ENCODE measurements around the gene PPP4R1. TPM values are rescaled to one million over a fixed set of nuclear protein-coding genes. Genes with fewer than 3 reads are reported as not detected.

The PPP4R1 gene
- total RNA-seq, 1 donor from 2014 or later, result 131 TPM

DNA sequence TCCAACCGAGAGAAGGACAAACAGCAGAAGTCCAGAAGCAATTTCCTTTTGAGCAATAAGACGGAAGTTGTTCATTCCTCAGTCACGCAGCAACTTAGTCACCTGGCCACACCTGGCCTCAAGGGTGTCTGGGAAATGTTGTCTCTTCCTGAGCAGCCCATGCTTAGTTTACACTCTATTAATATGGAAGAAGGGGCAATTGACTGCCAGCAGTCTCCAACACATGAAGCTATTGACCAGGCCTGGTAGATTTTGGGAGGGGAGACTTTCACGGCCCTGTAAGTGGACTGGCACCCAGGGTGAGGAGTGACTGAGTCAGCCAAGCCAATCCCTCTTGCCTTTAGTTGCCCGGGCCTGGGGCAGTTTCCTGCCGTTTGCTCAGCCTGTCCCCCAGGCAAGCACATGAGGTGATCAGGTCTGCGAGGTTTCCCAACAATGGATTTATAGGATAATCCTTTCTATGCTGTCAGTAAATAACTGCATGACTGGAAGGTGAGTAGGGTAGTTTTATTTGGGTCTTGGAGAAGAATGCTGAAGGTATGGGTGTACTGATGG, 43.8 kb upstream of the PPP4R1 start:
- Mint-ChIP-seq H3K36me3 (ENCODE audit: unreplicated experiment) (no peaks in the 10 kb centered on the region), H3K9me3 (ENCODE audit: unreplicated experiment) (no peaks in the 10 kb centered on the region), H3K27ac (ENCODE audit: unreplicated experiment) (no peak overlapping the region), H3K27me3 (ENCODE audit: unreplicated experiment) (no peaks in the 10 kb centered on the region), H3K4me3 (ENCODE audit: unreplicated experiment) (no peak overlapping the region), H3K4me1 (ENCODE audit: unreplicated experiment) (peaks cover 6% of the 10 kb centered on the region)
- TF ChIP-seq, protein P1, sequence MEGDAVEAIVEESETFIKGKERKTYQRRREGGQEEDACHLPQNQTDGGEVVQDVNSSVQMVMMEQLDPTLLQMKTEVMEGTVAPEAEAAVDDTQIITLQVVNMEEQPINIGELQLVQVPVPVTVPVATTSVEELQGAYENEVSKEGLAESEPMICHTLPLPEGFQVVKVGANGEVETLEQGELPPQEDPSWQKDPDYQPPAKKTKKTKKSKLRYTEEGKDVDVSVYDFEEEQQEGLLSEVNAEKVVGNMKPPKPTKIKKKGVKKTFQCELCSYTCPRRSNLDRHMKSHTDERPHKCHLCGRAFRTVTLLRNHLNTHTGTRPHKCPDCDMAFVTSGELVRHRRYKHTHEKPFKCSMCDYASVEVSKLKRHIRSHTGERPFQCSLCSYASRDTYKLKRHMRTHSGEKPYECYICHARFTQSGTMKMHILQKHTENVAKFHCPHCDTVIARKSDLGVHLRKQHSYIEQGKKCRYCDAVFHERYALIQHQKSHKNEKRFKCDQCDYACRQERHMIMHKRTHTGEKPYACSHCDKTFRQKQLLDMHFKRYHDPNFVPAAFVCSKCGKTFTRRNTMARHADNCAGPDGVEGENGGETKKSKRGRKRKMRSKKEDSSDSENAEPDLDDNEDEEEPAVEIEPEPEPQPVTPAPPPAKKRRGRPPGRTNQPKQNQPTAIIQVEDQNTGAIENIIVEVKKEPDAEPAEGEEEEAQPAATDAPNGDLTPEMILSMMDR (IDR thresholded peaks at IDR 0.05), result no peak
- peak; percentile 70 for DNase-seq (ENCODE audit: extremely low spot score, unreplicated experiment)

DNA sequence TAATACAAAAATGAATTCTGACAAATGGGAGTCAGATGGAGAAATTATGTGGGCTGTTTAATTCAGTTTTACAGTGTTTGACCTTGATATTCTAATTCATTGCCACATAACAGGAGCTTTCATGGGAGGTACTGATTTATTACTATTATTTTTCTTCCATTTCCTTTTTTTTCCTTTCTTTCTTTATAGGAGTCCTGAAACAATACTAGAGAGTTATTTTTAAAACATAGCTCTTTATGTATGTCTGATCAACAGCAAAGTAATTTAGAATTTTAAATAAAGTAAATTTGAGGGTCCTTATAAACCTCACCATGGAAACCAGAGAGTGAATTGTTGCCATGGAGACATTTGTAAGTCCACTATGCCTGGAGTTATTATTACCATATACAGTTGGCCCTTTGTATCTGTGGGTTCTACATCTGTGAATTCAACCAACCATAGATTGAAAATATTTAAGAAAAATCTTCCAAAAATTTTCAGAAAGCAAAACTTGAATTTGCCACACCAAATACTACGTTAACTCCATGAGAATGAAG, 40.9 kb upstream of the PPP4R1 start:
- Mint-ChIP-seq H3K27me3 (ENCODE audit: unreplicated experiment) (no peaks in the 10 kb centered on the region), H3K9me3 (ENCODE audit: unreplicated experiment) (no peaks in the 10 kb centered on the region), H3K36me3 (ENCODE audit: unreplicated experiment) (no peaks in the 10 kb centered on the region), H3K4me1 (ENCODE audit: unreplicated experiment) (peaks cover 18% of the 10 kb centered on the region), H3K4me3 (ENCODE audit: unreplicated experiment) (no peak overlapping the region), H3K27ac (ENCODE audit: unreplicated experiment) (no peak overlapping the region)
- TF ChIP-seq, protein P1 (IDR thresholded peaks at IDR 0.05), result no peak
- no peak for DNase-seq (ENCODE audit: extremely low spot score, unreplicated experiment)

DNA sequence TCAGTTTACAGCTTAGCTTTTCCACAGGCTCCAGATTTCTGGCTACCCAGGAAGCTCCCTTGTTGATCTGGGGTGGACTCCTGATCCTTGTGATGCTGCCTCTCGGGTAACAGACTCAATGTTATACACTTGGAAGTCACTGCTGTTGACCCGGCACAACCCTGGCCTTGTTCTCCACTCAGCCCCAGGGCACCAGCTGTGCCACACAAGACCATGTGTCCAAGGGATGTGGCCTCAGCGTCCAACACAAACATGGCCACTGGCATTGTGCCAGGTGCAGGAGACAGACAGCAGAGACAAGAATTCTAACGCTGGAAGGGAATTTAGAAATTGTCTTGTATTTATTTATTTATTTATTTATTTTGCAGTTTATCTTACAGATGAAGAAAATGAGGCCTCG, 39.0 kb upstream of the PPP4R1 start:
- Mint-ChIP-seq H3K27me3 (ENCODE audit: unreplicated experiment) (no peaks in the 10 kb centered on the region), H3K27ac (ENCODE audit: unreplicated experiment) (peak overlapping the region; percentile 80), H3K36me3 (ENCODE audit: unreplicated experiment) (no peaks in the 10 kb centered on the region), H3K4me3 (ENCODE audit: unreplicated experiment) (peak overlapping the region; percentile 11), H3K4me1 (ENCODE audit: unreplicated experiment) (peaks cover 37% of the 10 kb centered on the region), H3K9me3 (ENCODE audit: unreplicated experiment) (no peaks in the 10 kb centered on the region)
- DNase-seq (ENCODE audit: extremely low spot score, unreplicated experiment), result peak; percentile 94
- TF ChIP-seq, protein P1 (IDR thresholded peaks at IDR 0.05), result no peak

DNA sequence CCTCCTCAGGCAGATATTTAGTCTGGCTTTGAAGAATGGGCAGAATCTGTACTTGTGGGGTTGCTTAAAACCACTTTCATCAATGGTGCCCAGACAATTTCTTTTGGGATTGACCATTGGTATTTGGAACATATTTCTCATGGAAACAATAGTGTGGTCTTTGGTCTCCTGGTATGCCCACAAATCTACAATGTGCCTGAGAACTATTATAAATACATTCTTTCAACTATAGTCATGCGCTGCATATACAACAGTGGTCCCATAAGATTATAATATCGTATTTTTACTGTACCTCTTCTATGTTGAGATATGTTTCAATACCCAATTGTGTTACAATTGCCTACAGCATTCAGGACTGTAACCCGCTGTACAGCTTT, 34.8 kb upstream of the PPP4R1 start:
- H3K27ac Mint-ChIP-seq (ENCODE audit: unreplicated experiment), result peak overlapping the region; percentile 89

DNA sequence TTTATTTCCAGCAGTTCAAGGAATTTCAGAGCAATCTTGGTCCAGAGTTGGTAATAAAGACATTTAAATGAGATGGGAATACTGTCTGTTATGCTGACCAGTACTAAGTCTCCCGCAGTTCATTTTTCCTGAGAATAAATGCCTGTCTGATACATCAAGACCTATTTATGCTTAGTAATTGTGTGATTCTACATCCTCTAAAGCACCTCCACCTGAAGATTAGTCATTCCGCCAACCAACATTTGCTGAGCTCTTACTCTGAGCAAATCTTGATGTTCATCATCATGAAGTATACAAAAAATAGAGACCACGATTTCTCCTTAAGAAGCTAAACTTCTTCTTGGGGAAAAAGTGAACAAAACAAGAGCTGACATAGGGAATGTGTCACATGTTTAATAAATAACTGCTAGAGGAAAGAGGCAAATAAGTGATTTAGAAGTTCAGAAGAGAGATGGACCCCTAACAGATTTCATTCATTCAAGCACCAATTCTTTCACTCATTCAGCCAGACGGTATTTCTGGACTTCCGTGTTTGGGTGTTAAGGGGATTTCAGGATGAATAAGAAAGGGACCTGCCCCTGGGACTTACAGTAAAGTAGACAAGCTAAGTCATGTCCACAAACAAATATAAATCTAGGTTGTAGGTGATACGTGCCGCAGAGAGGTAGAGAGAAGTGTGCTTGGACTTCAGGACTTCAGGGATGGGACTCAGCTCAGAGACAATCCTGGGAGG, 34.2 kb upstream of the PPP4R1 start:
- no peaks in the 10 kb centered on the region for H3K27me3 Mint-ChIP-seq (ENCODE audit: unreplicated experiment)
- DNase-seq (ENCODE audit: extremely low spot score, unreplicated experiment), result no peak

More for the DNA sequence above, 34.8 kb upstream of the PPP4R1 start:
- DNase-seq (ENCODE audit: extremely low spot score, unreplicated experiment), result no peak
- no peaks in the 10 kb centered on the region for H3K9me3 Mint-ChIP-seq (ENCODE audit: unreplicated experiment)
- TF ChIP-seq, protein P1 (IDR thresholded peaks at IDR 0.05), result no peak
- H3K27me3 Mint-ChIP-seq (ENCODE audit: unreplicated experiment), result no peaks in the 10 kb centered on the region
- peaks cover 65% of the 10 kb centered on the region for H3K4me1 Mint-ChIP-seq (ENCODE audit: unreplicated experiment)
- no peak overlapping the region for H3K4me3 Mint-ChIP-seq (ENCODE audit: unreplicated experiment)
- no peaks in the 10 kb centered on the region for H3K36me3 Mint-ChIP-seq (ENCODE audit: unreplicated experiment)

More for the DNA sequence above, 34.2 kb upstream of the PPP4R1 start:
- Mint-ChIP-seq H3K27ac (ENCODE audit: unreplicated experiment) (peak overlapping the region; percentile 89), H3K4me1 (ENCODE audit: unreplicated experiment) (peaks cover 69% of the 10 kb centered on the region), H3K9me3 (ENCODE audit: unreplicated experiment) (no peaks in the 10 kb centered on the region), H3K4me3 (ENCODE audit: unreplicated experiment) (no peak overlapping the region), H3K36me3 (ENCODE audit: unreplicated experiment) (no peaks in the 10 kb centered on the region)
- TF ChIP-seq, protein P1 (IDR thresholded peaks at IDR 0.05), result no peak

Measured in osteocyte (in vitro differentiated cells).